HG03095 (cell line): Measurements from ENCODE around the gene PRMT7.
"Not testable (repeated sequence)": the region's sequence is repeated elsewhere in the genome, so short reads cannot be mapped to it uniquely, and the experiment has no call there.

ENCODE experiments used
- ATAC-seq: cut with Tn5 transposase; IDR thresholded peaks from one replicate; pipeline ENCODE4 v1.9.1; 2021; ENCODE audit warnings: moderate library complexity; ENCODE audit not compliant: unreplicated experiment

PRMT7 gene

GRCh38 chr16:68283346-68283745, 27.5 kb upstream of the PRMT7 start:
- no peak for ATAC-seq

GRCh38 chr16:68283801-68284598, 26.8 kb upstream of the PRMT7 start:
- peak; percentile 30 for ATAC-seq

DNA sequence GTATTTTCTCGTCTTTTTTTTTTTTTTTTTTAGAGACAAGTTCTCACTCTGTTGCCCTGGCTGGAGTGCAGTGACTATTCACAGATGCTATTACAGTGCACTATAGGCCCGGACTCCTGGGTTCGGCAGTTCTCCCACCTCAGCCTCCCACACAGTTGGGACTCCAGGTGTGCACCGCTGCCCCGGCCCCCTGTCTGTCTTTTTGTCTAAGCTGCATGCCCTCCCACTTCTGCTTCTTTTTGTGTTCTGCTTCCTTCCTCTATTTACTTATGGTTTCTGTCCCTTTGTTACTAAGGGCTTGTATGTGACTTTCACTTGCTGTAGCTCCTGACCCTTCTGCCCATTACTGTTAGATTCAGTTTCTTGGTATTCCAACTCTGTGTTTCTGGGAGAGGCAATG, 26.0 kb upstream of the PRMT7 start:
- peak; percentile 50 for ATAC-seq

GRCh38 chr16:68285683-68286082, 25.1 kb upstream of the PRMT7 start:
- ATAC-seq, result no peak

- ATAC-seq, result no peak
These were observed 24.4 kb upstream of the PRMT7 start for GRCh38 chr16:68286153-68287074.

GRCh38 chr16:68287276-68288251, 23.3 kb upstream of the PRMT7 start:
- ATAC-seq, result no peak

GRCh38 chr16:68288252-68288650, 22.6 kb upstream of the PRMT7 start:
- ATAC-seq, result no peak

- ATAC-seq, result not testable (repeated sequence)
These were observed 22.0 kb upstream of the PRMT7 start for GRCh38 chr16:68288796-68289195.

DNA sequence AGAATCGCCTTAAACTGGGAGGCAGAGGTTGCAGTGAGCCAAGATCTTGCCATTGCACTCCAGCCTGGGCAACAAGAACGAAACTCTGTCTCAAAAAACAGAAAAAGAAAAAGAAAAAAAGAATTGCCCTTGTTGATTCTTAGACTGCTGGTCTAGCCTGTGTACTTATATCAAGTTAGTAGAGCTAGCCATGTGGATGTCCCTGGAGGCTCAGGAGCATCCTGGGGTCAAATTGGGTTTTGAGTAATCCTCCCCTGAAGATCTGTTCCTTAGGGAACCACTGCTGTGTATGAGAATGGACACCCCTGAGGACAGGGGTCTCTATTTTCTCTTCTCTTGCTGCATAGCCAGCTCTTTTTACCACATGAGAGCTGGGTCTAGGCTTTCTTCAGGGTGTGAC, 21.6 kb upstream of the PRMT7 start:
- ATAC-seq, result no peak

GRCh38 chr16:68289621-68290329, 21.0 kb upstream of the PRMT7 start:
- peak; percentile 61 for ATAC-seq

- no peak for ATAC-seq
These were observed 20.4 kb upstream of the PRMT7 start for GRCh38 chr16:68290450-68290849.

DNA sequence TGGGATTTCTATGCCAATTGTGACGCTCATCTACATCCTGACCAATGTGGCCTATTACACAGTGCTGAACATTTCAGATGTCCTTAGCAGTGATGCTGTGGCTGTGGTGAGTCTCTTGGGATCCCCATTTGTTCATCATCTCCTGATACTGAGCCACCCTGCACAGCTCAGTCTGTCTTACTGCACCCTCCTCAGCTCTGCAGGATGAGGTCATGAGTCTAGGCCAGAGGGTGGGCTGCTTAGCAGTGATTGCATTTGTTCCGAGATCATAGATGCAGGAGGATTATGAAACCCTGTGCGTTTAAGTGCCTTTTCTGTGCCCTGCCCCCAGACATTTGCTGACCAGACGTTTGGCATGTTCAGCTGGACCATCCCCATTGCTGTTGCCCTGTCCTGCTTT, 19.6 kb upstream of the PRMT7 start:
- no peak for ATAC-seq

DNA sequence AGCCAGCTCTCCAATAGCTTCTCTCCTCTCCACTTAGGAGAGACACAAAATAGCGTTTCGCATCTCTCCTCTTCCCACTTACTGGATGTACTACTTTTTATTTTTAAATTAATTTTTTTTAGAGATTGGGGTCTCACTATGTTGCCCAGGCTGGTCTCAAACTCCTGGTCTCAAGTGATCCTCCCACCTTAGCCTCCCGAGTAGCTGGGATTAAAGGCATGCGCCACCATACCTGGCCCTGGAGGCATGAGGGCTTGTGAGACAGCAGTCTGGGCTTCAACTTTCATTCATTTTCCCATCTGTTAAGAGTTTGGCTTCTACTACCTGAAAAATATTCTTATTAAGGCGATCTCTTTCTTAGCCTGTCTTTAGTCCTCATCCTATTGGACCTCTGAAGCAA, 18.4 kb upstream of the PRMT7 start:
- no peak for ATAC-seq

GRCh38 chr16:68296291-68296690, 14.5 kb upstream of the PRMT7 start:
- ATAC-seq, result no peak

- ATAC-seq, result no peak
These were observed 14.1 kb upstream of the PRMT7 start for GRCh38 chr16:68296693-68297092.

- no peak for ATAC-seq
These were observed 12.9 kb upstream of the PRMT7 start for GRCh38 chr16:68297908-68298307.

DNA sequence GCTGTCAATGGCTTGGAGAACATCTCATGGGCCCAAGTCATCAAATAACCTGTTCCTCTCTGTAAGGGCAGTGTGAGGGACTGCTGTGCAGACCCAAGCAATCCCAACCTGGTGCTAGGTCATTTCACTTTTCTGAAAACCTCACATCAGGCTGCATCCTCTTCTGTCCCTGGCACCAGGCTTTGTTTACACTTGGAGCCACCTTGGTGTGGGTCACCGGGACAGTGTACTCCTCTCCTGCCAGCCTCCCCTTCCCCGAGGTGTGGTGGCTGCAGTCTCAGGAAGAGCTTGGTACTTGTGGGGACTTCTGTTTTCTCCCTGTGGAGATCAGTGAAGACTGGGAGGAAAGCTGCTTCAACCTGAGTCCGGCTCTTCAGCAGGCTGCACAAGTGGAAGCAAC, 12.5 kb upstream of the PRMT7 start:
- ATAC-seq, result no peak

DNA sequence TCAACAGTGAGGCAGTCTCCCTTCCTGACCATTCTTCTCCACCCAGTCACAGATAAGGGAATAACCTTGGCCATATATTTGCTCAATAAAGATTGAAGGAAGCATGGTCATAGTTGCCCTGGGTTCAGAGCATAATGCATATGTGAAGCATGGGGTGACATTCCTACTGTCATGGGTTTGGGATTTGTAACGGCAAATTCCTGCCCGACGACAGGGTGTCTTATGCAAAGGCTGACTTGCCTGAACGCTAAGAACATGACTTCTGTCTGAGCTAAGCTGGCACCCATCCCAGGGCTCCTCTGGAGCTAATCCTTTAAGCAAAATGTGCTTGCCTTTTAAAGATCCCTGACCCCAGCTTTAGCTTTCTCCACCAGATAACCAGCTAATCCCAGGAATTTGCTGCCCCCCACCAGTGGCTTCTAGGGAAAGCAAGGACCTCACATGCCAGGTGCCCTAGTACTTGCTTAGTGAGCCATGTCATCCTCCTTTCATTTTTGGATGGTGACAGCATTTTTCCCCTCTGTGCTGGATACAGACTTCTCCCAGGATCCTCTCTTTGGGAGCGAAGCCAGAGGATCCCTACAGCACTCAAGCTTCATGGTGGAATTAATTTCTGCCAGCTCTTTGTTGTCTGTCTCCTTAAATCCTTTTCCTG, 11.8 kb upstream of the PRMT7 start:
- no peak for ATAC-seq

DNA sequence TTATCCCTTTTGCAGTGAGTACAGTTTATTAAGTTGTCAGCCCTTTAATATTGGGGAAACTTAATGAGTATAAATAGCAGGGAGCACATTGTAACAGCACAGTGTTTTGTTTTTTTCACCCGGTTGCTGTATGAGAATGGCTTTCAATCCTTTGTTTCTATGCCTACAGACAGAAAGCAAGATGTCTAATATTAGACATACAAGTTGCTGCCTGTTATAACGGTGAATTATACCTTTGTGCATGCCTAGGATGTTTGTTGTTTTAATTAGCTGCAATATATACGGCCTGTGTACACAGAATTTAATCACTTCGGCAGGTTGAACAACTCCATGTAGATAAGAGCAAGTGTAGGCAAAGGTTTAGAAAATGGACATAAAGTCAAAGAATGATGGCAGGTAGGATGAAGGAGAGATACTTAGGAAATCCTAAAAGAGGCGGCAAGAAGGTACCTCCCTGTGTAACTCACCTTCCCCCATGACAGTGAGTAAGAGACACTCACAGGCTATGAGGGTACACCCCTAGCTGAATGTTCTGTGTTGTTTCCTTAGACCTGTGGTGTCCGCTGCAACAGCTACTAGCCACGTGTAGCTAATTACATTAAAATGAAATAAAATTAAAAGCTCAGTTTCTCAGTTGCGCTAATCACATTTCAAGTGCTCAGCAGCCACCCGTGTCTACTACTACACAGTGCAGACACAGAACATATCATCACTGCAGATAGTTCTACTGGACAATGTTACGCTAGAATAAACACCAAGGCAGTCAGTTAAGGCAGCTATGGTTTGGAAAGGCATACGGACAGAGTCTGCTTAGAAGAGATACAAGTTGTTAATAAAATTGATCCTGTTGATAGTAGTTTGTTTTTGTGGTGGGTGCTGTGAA, 11.0 kb upstream of the PRMT7 start:
- no peak for ATAC-seq
